AG09309 (cell line): ENCODE data around the gene RMI1.

Experiments
- DNase-seq: peaks from one replicate; pipeline ENCODE4 v3.0.0-alpha.2; 2010; ENCODE audit warnings: low read depth
- H3K4me3 ChIP-seq: 2 replicates; pipeline ENCODE4 v1.5.1; 2011; ENCODE audit warnings: mild to moderate bottlenecking, low read depth, low read length, moderate library complexity; ENCODE audit not compliant: control insufficient read depth
- CTCF ChIP-seq: IDR thresholded peaks from 2 replicates; pipeline ENCODE4 v1.5.1; 2011; ENCODE audit warnings: mild to moderate bottlenecking, low read depth, low read length, inconsistent platforms; ENCODE audit not compliant: insufficient read depth, control insufficient read depth; ENCODE audit errors: missing control alignments

The RMI1 gene

DNA sequence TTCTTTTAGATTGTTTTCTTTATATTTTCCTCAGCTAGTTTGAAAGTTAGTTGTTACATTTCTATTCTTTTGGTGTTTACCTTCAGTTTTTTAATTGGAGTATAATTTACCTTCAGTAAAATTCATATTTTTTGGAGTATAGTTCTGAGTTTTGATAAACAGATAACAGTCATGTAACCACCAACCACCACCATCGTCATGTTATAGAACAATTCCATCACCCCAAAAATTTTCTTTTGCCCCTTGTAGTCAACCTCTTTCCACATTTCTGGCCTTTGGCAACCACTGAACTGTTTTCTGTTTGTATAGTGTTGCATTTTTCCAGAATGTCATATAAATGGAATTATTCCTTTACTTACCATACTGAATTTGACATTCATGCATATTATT is 6.8 kb downstream of the RMI1 start:
- no peak overlapping the region for H3K4me3 ChIP-seq
- DNase-seq: no peak
- TF ChIP-seq CTCF: no peak

DNA sequence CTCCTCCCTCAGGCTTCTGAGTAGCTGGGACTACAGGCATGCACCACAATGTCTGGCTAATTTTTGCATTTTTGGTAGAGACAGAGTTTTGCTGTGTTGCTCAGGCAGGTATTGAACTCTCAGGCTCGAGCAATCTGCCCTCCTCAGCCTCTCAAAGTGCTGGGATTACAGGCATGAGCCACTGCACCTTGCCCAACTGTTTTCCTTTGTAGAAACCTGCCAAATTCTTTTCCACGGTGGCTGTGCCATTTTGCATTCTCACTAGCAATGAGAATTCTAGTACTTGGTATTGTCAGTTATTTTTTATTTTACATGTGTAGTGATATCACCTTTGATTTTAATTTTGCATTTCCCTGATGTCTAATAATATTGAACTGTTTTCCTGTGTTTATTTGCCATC is 7.8 kb downstream of the RMI1 start:
- no peak for TF ChIP-seq CTCF
- no peak overlapping the region for H3K4me3 ChIP-seq
- no peak for DNase-seq

DNA sequence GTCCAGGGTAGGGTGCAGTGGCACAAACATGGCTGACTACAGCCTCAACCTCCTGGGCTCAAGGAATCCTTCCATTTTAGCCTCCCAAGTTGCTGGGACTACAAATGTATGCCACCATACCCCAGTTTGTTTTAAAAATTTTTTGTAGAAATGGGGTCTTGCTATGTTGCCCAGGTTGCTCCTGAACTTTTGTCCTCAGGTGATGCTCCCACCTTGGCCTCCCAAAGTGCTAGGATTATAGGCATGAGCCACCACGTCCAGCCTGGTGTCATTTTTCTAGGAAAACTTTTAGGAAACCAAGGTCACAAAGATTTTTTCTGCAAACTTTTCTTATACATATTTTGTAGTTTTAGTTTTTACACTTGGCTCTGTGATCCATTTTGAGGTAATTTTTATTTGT is 10.8 kb downstream of the RMI1 start:
- no peak overlapping the region for H3K4me3 ChIP-seq
- no peak for DNase-seq
- no peak for TF ChIP-seq CTCF

- H3K4me3 ChIP-seq: no peak overlapping the region
- DNase-seq: no peak
- peak; percentile 10 for TF ChIP-seq CTCF
These were observed 11.8 kb downstream of the RMI1 start for GRCh38 chr9:83992407-83992806.

DNA sequence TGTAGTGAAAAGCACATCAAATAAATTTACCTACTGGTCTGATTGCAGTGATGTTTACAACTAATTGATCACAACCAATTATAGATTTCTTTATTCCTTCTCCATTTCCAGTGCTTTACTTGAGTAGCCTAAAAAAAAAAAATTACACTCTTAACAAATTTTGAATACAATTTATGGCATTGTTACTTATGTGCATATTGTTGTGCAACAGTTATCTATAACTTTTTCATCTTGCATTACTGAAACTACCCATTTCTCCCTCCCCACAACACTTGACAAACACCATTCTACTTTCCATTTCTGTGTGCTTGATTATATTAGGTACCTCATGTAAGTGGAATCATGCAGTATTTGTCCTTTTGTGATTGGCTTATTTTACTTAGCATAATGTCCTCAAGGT is 12.3 kb downstream of the RMI1 start:
- H3K4me3 ChIP-seq: no peak overlapping the region
- TF ChIP-seq CTCF: no peak
- DNase-seq: no peak

DNA sequence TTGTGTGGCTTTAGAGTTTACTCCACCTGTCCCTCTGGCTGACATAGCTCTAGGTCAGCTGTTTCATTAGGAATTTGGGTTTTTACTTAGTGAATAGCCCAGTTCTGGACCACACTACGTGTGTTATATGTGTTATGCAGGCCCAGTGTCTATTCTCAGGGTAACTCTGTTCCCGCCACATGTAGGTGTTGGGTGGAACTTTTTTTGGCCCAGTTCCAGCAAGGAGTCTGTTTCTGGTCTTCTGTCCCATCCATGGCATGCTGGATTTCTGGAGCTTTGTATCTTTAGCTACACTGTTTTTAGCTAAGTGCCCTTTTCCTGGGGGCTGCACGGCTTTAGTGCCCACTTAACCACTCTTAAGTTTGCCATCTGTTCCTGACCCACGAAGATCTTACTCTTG is 15.5 kb downstream of the RMI1 start:
- TF ChIP-seq CTCF: no peak
- no peak for DNase-seq

More for the DNA sequence above, 15.5 kb downstream of the RMI1 start:
- H3K4me3 ChIP-seq: no peak overlapping the region
